Endothelial cell of hepatic sinusoid (primary cell): ENCODE data around the gene SLC29A4.
"Not testable (repeated sequence)": the region's sequence is repeated elsewhere in the genome, so short reads cannot be mapped to it uniquely, and the experiment has no call there.

Source experiments
- in situ Hi-C: cut with HindIII; loops from 2 replicates; pipeline ENCODE4 v1.10.0; 2017; ENCODE audit warnings: low sequenced_read_pairs

SLC29A4 gene

GRCh38 chr7:5274441-5274840 lies 8.3 kb upstream of the SLC29A4 start:
- in situ Hi-C loops: no loop called here

DNA sequence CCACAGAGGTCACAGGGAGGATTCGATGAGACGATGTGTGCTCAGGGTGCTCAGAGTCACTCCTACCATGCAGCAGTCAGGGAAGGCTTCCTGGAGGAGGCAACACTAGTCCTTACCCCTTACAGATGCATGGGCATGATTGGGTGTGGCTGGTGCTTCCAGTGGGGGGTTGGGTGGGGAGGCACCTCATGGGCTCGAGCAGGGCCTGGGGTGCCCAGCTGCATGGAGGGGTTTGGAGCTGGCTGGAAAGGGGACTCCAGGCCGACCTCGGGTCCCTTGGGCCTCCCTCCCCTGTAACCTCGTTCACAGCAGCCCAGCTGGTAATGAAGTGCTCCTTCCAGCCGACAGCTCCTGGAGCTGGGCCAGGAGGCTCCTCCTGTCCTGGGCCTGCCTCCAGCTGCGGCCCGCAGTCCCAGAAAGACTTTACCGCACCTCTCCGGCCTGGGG lies 7.7 kb upstream of the SLC29A4 start:
- in situ Hi-C loops: not testable (repeated sequence)

GRCh38 chr7:5275510-5275909 lies 7.2 kb upstream of the SLC29A4 start:
- in situ Hi-C loops: not testable (repeated sequence)

- in situ Hi-C loops: not testable (repeated sequence)
Measured at GRCh38 chr7:5276123-5276522, 6.6 kb upstream of the SLC29A4 start.

GRCh38 chr7:5276611-5277010 lies 6.1 kb upstream of the SLC29A4 start:
- in situ Hi-C loops: no loop called here

GRCh38 chr7:5278766-5279165 lies 4.0 kb upstream of the SLC29A4 start:
- in situ Hi-C loops: no loop called here

DNA sequence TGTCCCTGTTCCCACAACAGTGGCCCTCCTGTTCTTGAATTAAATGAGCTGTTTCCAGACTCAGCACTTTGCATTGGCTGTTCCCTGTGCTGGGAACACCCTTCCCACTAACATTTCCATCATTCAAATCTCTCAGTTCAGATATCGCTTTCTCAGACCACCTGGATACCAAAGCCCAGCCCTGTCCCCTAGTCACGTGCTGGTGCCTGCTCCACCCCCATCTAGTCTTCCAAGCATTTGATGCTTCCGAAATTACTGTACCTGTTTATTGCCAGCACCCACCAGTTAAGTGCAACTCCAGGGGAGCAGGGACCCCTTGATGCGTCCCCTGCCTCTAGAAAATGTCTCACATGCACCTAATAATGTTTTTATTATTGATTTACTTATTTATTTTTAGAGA lies 3.0 kb upstream of the SLC29A4 start:
- in situ Hi-C loops: no loop called here

GRCh38 chr7:5281598-5282500 lies 894 bp upstream of the SLC29A4 start:
- in situ Hi-C loops: not testable (repeated sequence)

DNA sequence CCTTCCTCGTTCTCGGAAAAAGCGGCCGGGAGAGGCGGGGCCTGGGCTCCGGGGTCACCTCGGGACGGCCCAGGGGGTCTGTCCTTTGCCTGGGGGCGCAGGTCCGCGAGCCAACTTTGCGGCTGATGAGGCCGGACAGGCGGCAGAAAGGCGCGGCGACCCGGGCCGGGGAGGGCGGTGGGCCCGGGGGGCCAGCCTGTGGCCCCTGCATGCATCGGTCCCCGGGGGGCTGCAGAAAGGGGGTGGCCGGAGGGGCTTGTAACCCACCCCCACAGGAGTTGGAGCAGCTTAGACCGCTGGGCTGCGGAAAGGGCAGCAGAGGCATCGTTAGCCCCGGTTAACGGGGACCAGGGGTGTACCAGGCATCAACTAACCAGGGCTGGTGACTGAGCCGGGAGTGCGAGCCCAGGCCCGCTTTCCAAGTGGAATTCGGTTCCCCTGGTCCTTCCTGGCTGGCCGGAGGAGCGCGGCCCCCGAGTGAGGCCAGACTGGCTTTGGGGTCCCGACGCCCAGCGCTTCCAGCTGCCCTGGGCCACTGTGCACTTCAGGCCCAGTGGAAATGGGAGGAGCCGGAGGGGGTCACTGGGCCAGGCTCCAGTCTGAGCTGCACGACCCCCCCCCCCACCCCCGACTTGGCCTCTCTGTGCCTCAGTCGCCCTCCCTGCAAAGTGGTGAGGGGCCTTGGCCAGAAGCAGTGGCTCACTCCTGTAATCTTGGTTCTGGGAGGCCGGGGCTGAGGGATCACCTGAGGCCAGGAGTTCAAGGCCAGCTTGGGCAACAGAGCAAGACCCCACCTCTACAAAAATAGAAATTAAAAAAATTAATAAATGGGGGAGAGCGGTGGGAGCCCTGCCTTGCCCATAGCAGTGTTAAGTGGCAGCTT lies 919 bp downstream of the SLC29A4 start:
- in situ Hi-C loops: no loop called here

DNA sequence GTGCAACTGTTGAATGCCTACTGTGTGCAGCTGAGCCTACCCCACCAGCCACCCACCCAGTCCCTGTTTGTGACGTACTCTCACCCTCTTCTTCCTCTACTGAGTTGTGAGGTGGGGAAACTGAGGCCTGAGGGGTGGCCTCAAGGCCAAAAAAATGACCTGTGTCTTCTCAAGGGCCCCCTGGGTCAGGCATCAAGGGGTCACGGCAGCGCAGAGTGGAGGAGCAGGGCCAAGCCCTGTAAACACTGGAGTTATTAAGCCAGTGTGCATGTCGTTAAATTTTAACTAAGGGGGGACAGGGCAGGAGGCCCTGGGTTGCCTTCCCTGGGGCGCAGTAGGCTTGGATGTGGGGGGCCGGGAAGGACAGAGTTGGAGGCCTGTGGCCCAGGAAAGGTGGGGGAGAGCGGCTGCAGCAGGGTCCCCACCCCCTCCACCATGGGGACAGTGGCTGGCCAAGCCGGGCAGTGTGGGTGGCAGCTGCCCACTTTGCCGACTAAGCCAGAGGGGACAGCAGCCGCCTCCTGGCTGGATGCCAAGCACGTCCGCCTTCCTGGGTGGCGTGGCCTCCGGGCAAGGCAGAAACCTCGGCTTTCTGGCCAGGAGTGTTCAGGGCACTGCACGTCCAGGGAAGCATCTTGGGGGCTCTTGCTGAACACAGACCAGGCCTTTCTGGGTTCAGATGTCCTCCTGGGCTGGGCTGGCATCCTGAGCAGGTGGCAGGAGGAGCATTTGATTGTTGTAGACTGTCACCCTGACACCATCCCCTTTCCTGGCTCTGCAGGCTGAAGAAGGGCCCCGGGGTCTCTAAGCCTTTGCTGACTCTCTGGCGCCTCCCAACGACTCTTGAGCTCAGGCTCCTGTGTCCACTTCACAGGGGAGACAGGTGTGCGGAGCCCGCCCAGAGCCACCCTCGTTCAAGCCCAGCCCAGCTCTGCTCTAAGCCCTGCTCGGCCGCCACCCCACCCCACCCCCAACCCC lies 1.9 kb downstream of the SLC29A4 start:
- in situ Hi-C loops: no loop called here

DNA sequence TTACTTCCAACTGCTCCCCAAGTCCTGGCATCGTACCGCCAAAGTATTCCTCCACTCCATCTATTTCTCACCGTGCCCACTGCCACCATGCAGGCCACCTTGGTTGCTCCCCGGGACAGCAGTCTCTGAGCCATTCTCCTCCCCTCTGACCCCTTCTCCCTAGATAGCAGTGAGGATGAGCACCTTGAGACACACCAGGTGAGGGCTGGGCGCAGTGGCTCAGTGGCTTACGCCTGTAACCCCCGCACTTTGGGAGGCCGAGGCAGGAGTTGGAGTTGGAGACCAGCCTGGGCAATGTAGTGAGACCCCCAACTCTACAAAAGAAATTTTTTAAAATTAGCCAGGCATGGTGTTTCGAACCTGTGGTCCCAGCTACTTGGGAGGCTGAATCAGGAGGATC lies 4.2 kb downstream of the SLC29A4 start:
- in situ Hi-C loops: no loop called here

DNA sequence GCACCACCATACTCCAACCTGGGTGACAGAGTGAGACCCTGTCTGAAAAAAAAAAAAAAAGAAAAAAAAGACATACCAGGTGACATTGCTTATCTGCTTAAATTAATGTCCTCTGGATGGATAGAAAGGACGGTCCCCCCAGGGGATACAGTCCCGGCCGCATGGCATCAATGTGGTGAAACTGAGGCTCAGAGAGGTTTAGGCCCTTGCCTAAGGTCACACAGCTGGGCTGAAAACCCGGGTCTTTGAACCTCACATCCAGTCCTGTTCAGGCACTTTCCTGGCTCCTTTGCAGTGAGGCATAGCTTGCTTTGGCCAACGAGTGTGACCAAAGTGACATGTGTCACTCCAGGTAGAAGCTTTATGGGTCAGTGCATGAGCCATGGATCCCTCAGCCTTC lies 4.6 kb downstream of the SLC29A4 start:
- in situ Hi-C loops: not testable (repeated sequence)

- in situ Hi-C loops: no loop called here
Measured at GRCh38 chr7:5287802-5288201, 5.1 kb downstream of the SLC29A4 start.

DNA sequence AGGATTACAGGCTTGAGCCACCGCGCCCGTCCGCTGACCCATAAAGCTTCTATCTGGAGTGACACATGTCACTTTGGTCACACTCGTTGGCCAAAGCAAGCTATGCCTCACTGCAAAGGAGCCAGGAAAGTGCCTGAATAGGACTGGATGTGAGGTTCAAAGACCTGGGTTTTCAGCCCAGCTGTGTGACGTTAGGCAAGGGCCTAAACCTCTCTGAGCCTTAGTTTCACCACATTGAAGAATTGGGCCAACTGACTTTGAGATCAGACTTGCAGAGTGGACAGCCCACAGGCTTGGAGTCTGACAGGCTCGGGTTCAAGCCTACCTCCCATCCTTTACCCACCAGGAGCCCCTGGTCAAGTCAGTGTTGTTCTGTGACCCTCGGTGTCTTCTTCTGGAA lies 5.8 kb downstream of the SLC29A4 start:
- in situ Hi-C loops: not testable (repeated sequence)

- in situ Hi-C loops: no loop called here
Measured at GRCh38 chr7:5289355-5289754, 6.6 kb downstream of the SLC29A4 start.

DNA sequence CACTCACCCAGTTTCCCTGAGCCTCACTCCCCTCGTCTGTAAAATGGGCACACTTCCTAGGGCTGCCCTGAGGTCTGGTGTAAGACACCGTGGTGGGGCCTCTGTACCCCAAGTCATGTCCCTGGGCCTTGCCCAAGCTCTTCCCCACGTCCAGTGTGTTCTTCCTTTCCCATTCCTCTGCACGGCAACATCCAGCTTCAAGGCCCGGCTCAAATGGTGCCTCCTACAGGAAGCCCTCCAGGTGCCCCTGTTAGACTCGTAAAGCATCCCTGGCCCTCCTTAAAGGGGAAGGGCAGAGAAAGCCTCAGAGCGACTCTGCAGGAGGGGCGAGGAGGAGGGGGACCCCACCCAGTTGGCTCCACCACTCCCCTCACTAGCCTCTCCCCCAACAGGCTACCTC lies 8.6 kb downstream of the SLC29A4 start:
- in situ Hi-C loops: no loop called here

DNA sequence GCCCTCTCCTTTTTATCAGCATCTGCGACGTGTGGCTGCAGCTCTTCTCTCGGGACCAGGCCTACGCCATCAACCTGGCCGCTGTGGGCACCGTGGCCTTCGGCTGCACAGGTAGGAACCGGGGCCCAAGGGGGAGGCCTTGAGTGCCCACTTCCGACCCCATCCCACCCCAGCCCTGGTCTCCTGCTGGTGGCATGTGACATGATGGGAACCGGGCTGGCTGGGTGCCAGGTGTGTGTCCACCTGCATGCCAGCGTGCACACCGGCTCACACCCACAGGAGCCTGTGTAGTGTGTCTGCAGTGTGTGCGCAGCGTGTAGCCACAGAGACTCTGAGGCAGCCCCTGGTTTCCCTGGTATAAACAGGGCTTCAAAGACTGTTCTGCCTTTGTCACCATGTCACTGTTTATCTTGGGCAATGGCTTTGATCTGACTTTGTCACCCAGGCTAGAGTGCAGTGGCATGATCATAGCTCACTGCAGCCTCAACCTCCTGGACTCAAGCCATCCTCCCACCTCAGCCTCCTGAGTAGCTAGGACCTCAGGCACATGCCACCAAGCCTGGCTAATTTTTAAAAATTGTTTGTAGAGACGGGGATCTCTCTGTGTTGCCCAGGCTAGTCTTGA lies 9.1 kb downstream of the SLC29A4 start:
- in situ Hi-C loops: not testable (repeated sequence)

- in situ Hi-C loops: no loop called here
Measured at GRCh38 chr7:5294169-5294987, 11.6 kb downstream of the SLC29A4 start.
